HFFc6 (cell line): ENCODE data around the gene CA12. TPM values are rescaled to one million over a fixed set of nuclear protein-coding genes. Genes with fewer than 3 reads are reported as not detected.

Source experiments
- DNase-seq: peaks from one replicate; pipeline ENCODE4 v3.0.0-alpha.2; 2018
- H3K27ac Mint-ChIP-seq: 2 replicates; pipeline ENCODE4 v1.8.0; 2020; ENCODE audit warnings: mild to moderate bottlenecking, mixed read lengths
- H3K27me3 Mint-ChIP-seq: 2 replicates; pipeline ENCODE4 v1.8.0; 2021; ENCODE audit warnings: mild to moderate bottlenecking, moderate library complexity, mixed read lengths; ENCODE audit not compliant: insufficient read depth
- H3K36me3 Mint-ChIP-seq: 2 replicates; pipeline ENCODE4 v1.8.0; 2021; ENCODE audit warnings: low read depth, mixed read lengths
- H3K4me1 Mint-ChIP-seq: 2 replicates; pipeline ENCODE4 v1.8.0; 2020; ENCODE audit warnings: low read depth, mixed read lengths
- H3K4me3 Mint-ChIP-seq: 2 replicates; pipeline ENCODE4 v1.8.0; 2020; ENCODE audit warnings: mild to moderate bottlenecking, moderate library complexity, mixed read lengths
- H3K9me3 Mint-ChIP-seq: 2 replicates; pipeline ENCODE4 v1.8.0; 2020; ENCODE audit warnings: mild to moderate bottlenecking, mixed read lengths
- total RNA-seq, 6 experiments: library from RNA; stranded (reverse); fragmentation: NEBNext Ultra II Directional; extraction: Animal tissue kit (Norgen Biotek cat#: 25700); gene quantifications; 2 replicates in 1 of 6; 3 replicates in 5 of 6; pipeline ENCODE4 v1.2.3, GENCODE V29; 2021
- TF ChIP-seq, protein P1 (sequence below): fragments of 200-600 bp; sonication (generic); IDR thresholded peaks from 2 replicates; pipeline ENCODE4 v1.5.0; 2021; ENCODE audit warnings: antibody characterized with exemption, mild to moderate bottlenecking

Gene CA12
- total RNA-seq, 6 experiments from 2014 or later: 8.3 to 18.2 (median 15.8) TPM

DNA sequence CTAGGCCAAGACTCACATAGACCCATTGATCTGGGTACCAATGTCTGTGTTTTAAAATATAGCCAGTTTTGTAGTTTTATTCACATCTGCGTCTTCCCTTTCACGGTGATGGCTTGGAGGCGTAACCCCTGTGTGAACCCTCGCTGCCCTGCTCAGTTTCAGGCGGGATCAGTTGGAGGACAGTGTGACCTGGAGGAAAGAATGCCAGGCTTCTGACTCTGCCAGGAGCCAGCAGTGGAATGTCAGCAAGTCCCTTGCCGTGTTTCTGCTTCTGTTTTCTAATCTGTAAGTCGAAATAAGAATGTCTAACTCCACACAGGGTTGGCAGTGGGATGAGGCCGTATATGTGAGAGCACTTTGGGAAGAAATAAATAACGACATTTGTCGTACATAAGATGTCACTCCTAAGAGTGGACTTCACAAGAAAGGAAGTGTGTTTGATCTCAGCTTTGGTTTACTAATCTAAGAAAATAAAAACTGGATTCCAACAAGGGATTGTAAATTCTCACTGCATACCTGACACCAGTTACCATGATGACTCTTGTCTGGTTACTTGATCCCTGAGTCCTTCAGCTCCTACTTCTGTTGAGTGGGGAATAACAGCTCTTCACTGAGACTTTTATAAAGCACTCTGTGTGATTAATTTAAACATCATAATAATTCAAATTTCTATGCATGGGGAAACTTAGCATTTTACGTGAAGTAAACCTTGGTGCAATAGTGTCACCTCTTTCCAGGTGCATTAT, 6.3 kb upstream of the CA12 start:
- Mint-ChIP-seq H3K9me3 (no peaks in the 10 kb centered on the region), H3K4me1 (peaks cover 30% of the 10 kb centered on the region), H3K4me3 (no peak overlapping the region), H3K36me3 (peaks cover 3% of the 10 kb centered on the region; the same call in 1 of the 2 replicates), H3K27me3 (peaks cover 7% of the 10 kb centered on the region), H3K27ac (no peak overlapping the region)
- no peak for DNase-seq
- TF ChIP-seq, protein P1, sequence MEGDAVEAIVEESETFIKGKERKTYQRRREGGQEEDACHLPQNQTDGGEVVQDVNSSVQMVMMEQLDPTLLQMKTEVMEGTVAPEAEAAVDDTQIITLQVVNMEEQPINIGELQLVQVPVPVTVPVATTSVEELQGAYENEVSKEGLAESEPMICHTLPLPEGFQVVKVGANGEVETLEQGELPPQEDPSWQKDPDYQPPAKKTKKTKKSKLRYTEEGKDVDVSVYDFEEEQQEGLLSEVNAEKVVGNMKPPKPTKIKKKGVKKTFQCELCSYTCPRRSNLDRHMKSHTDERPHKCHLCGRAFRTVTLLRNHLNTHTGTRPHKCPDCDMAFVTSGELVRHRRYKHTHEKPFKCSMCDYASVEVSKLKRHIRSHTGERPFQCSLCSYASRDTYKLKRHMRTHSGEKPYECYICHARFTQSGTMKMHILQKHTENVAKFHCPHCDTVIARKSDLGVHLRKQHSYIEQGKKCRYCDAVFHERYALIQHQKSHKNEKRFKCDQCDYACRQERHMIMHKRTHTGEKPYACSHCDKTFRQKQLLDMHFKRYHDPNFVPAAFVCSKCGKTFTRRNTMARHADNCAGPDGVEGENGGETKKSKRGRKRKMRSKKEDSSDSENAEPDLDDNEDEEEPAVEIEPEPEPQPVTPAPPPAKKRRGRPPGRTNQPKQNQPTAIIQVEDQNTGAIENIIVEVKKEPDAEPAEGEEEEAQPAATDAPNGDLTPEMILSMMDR: no peak

DNA sequence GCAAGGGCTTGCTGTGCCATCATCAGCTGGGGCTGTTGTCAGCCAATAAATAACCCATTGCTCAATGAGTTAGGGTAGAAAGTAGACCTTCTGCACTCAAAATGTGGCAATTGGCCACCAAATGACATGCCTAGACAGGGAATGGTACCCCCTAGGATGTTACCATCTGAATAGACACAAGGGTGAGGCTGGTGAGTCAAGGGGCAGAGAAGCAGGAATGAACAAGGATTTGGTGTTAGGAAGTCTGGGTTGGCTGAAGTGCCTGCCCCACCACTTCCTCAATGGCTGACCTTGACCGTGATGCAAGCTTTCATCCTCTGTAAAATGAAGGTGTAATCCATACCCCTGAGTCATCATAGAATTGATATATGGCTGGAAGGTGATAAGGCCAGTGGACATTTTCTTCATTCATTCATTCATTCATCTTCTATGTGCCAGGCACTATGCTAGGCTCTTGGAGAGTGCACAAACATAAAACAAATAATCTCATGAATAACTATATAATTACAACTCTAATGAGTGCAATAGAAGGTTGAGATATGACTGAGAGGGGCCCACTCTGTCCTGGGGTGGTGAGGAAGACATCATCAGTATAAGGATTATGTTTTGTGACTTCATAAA, 4.4 kb upstream of the CA12 start:
- no peaks in the 10 kb centered on the region for H3K9me3 Mint-ChIP-seq
- DNase-seq: no peak
- peaks cover 7% of the 10 kb centered on the region for H3K27me3 Mint-ChIP-seq
- H3K4me1 Mint-ChIP-seq: peaks cover 38% of the 10 kb centered on the region
- peaks cover 3% of the 10 kb centered on the region; the same call in 1 of the 2 replicates for H3K36me3 Mint-ChIP-seq
- no peak overlapping the region for H3K27ac Mint-ChIP-seq
- H3K4me3 Mint-ChIP-seq: no peak overlapping the region
- TF ChIP-seq, protein P1: no peak

DNA sequence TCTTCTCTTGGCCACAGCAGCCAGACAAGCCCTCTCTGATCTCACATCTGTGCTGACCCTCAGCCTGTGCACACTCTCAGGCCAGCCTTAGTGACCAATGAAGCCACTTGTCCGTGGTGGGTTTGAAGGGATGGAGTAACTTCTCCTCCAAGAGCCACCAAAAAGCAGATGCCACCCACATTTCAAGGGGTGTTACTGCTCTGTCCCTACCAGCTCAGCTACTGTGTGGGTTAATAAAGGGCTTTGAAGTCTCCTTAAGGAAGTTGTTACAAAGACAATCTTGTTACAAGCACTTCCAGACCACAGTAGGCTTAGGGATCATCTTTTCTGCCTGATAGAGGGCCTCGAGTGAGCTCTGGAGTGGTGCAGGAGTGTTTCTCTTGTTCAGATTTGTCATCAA, 3.3 kb upstream of the CA12 start:
- Mint-ChIP-seq H3K9me3 (no peaks in the 10 kb centered on the region), H3K36me3 (peaks cover 3% of the 10 kb centered on the region; the same call in 1 of the 2 replicates), H3K4me1 (peaks cover 49% of the 10 kb centered on the region), H3K27ac (no peak overlapping the region), H3K4me3 (no peak overlapping the region), H3K27me3 (peaks cover 9% of the 10 kb centered on the region)
- DNase-seq: no peak
- TF ChIP-seq, protein P1: no peak

DNA sequence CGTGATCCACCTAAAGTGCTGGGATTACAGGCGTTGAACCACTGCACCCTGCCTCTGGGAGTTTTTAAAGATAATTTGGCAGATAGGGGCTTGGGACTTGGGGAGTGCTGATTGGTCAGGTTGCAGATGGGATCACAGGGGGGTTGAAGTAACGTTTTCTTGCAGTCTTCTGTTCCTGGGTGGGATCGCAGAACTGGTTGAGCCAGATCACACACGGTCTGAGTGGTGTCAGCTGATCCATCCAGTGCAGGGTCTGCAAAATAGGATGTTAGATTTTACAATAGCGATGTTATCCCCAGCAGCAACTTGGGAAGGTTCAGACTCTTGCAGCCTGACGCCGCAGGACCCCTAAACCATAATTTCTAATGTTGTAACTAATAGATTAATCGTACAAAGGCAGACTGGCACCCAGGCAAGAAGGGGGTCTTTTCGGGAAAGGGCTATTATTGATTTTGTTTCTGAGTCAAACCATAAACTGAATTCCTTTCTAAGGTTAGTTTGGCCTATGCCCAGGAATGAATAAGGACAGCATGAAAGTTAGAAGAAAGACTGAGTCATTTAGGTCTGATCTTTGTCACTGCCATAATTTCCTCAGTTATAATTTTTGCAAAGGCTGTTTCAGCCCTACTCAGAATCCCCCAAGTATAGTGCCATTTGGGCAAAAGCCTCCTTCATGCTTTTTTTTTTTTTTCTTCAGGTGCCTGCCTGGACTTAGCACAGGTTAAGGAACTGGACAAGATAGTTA, 1.5 kb upstream of the CA12 start:
- Mint-ChIP-seq H3K36me3 (peaks cover 3% of the 10 kb centered on the region; the same call in 1 of the 2 replicates), H3K27me3 (peaks cover 9% of the 10 kb centered on the region), H3K27ac (no peak overlapping the region), H3K4me3 (no peak overlapping the region), H3K9me3 (no peaks in the 10 kb centered on the region), H3K4me1 (peaks cover 58% of the 10 kb centered on the region)
- peak; percentile 13 for DNase-seq
- TF ChIP-seq, protein P1: no peak

DNA sequence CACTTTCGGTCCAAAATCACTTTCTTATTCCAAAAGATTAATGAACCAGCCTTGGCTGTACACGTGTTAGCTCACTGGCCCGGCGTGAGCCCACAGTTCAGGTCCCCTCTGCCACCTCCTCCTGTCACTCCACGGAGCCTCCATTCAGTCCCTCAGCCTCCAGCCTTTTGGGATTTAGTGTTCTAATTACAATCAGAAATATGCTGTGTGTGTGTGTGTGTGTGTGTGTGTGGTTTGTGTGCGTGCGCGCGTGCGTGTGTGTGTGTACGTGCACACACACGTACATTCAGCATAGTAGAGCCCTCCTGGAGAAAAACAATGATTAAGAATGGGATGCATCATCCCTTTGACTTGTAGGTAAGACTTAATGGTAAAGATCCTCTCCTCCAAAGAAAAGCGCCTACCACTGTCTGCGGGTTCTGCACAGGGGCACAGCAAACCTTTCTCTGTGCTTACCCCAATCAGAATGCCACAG, 801 bp downstream of the CA12 start:
- no peak for DNase-seq
- H3K27ac Mint-ChIP-seq: peak overlapping the region; percentile 47; the same call in 1 of the 2 replicates
- peaks cover 61% of the 10 kb centered on the region for H3K4me1 Mint-ChIP-seq
- peak overlapping the region; percentile 89 for H3K4me3 Mint-ChIP-seq
- peaks cover 7% of the 10 kb centered on the region for H3K27me3 Mint-ChIP-seq
- peaks cover under 1% of the 10 kb centered on the region; the same call in 1 of the 2 replicates for H3K36me3 Mint-ChIP-seq
- no peaks in the 10 kb centered on the region for H3K9me3 Mint-ChIP-seq
- TF ChIP-seq, protein P1: no peak
